Limb (tissue), 2 donors: ENCODE data around the gene BSG.
"Not testable (repeated sequence)": the region's sequence is repeated elsewhere in the genome, so short reads cannot be mapped to it uniquely, and the experiment has no call there.

Experiments used
- DNase-seq, 2 donors: peaks; one replicate each; pipeline ENCODE4 v3.0.0-alpha.2; 2016; ENCODE audit errors: extremely low spot score in 2 of 2

BSG gene

DNA sequence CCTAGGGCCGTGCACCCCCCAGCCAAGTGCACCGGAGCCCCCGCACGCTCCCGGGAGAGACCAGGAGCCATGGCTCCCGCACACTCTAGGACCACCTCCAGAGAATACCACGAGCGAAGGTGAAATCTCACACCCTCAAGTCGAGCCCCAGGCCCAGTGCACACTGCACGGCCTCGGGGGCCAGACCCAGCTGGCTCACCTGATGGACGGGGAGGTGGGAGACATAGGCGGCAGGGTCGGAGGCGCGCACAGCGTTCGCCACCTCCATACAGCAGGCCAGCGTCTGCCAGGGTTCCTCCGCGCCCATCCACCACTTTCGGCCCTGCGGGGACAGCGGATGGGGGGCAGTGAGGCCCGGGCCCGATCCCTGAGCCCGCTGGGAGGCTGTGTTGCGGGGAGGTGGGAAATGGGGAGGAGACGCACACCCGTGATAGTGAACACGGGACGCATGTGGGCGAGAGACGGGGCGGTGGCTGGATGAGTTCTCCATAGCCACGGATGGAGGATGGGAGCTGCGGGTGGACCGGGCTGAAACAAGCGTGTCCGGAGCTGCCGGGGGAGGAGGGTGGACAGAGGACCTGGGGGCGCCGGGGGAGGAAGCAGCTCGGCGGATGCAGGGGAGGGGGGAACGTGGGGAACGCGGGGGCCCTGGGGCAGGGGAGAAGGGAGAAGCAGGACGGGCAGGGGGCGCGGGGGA is 47.9 kb downstream of the BSG start:
- DNase-seq: no peak

DNA sequence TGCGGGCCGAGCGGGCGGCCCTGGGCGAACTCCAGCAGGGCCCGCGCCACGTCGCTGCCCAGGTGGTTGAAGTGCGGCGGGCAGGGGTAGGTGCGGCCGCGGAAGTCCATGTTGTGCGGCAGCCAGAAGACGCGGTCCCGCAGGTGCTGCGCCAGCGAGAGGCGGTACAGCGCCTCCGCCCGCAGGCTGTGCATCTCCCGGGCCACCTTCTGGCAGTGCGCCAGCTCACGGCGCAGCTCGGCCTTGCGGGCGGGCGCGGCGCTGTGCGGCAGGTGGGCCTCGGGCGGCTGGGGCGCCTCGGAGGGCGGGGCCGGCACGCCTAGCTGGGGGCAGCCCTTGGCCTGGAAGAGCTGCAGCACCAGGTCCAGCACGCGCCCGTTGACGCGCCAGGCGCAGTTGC is 48.8 kb downstream of the BSG start:
- not testable (repeated sequence) for DNase-seq

DNA sequence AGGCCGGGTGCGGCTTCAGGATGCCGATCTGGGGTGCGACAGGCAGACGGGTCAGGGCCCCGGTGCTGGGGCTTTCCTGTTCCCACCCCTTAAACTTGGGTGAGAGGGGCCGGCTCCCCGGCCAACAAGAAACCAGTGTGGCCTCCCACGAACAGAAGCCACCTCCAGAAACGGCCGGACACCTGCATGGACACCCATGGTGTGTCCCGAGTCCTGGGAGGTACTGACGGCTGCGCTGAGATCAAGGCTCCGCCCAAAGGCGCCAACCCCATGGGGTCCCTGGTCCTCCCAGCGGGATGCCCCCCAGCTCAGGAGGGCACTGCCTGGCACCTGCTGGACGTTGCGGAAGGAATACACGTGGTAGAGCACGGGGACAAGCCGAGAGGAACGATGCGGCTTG is 49.4 kb downstream of the BSG start:
- no peak for DNase-seq

DNA sequence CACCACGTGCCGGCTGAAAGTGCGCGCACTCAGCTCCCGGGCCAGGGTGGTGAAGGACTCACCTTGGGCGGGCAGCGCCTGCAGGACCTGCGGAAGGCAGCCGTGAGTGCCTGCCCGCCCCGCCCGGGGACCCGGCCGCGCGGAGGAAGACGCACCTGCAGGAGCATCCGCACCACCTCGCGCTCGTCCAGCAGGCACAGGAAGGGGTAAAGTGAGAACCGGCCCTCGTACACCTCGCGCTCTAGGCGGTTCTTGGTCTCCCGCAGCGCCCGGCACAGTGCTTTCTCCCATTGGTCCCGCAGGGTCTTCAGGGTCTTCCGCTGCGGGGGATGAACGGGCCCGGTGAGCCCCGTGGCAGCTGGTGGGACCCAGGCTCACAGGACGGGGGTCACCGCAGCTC is 50.3 kb downstream of the BSG start:
- DNase-seq: no peak

DNA sequence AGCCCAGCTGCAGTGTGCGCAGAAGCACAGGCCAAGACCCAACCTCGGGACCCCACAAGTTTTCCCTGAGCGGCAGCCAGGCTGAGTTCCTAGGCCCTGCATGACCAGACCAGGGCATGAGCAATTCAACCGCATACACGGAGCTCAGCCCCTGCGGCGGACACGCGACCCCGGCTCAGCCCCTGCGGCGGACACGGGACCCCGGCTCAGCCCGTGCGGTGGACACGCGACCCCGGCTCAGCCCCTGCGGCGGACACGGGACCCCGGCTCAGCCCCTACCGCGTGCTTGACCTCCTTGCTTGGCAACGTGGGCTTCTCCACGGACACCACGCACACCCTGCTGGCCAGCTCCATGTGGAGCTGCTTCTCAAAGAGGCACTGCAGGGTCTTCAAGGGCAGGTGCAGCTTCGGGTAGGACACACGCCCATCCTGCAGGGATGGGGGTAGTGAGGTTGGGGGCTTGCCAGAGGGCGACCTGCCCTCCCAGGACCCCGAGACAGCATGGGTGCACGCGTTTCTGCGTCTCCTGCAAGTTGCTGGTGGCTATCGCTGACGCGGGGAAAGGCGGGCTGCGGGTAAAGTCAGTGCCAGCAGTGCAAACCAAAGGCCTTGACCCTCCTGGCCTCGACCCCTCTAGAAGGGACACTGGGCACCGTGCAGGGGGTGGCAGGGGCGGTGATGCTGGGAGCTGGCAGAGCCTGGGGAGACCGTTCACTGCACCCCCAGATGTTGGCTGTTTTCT is 51.0 kb downstream of the BSG start:
- DNase-seq: no peak

DNA sequence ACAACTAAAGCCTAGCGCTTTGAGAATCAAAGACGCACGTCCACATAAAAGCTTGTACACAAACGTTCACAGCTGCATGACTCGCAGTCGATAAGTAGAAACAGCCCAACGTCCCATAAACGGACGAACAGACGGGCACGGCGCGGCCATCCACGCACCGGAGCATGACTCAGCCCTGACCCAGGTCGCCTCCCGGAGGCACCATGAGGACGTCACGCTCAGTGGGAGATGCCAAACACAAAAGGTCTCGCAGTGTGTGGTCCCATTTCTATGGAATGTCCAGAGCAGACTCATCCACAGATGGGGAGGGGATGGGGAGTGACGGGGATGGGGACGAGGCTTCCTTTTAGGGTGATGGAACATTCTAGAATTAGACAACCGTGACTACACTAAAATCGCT is 51.6 kb downstream of the BSG start:
- no peak for DNase-seq

DNA sequence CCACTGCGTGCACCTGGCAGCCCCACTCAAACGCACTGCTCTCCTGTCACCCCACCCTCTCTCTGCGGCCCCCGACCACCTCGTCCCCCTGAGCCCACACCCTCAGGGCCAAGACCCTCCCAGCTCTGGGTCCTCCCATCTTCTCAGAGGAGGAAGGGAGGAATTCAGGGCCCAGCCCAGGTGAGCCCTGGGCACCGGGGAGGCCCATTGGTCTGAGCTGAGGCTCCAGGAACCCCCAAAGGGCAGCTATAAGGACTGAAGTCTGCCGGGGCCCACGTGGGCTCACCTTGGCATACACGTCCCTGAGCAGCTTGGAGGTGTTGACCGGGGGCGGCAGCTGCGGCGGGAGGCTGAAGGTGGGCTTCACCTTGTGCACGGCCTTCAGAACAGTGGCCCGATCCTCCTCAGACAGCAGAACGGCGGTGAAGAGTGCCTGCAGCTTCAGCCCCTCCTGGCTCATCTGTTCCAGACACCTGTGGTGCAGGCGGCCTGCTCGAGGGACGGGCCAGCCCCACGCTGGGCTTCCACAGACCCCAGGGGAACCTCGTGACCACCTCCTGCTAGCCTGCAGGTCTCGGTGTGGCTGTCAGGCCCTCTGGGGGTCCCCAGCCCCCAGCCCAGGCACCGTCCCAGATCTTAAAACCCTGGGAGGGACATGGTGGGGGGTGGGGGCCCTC is 52.2 kb downstream of the BSG start:
- DNase-seq: no peak

DNA sequence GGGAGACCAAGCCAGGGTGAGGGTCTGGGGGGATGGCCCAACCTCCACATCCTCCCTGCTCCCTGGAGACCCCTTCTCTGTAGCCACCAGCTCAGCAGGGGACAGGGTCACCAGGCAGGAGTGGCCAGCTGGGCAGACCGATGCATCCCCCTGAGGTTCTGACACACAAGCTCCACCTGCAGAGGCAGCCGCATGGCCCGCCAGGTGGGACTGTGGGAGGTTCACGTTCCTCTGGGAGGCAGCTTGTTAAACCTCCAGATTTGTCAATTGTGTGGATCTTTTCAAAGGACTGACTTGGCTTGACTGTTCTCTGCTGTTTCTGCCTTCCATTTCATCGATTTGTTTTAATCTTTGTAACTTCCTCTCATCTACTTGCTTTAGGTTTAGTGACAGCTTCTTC is 52.9 kb downstream of the BSG start:
- DNase-seq: no peak

DNA sequence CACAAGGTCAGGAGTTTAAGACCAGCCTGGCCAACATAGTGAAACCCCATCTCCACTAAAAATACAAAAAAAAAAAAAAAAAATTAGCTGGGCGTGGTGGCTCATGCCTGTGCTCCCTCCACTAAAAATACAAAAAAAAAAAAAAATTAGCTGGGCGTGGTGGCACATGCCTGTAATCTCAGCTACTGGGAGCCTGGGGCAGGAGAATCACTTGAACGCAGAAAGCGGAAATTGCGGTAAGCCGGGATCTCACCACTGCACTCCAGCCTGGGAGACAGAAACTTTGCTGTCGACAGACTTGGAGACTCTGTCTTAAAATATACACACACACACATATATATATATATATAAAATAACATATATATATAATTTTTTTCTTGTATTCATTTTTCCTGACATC is 54.2 kb downstream of the BSG start:
- DNase-seq: not testable (repeated sequence)

DNA sequence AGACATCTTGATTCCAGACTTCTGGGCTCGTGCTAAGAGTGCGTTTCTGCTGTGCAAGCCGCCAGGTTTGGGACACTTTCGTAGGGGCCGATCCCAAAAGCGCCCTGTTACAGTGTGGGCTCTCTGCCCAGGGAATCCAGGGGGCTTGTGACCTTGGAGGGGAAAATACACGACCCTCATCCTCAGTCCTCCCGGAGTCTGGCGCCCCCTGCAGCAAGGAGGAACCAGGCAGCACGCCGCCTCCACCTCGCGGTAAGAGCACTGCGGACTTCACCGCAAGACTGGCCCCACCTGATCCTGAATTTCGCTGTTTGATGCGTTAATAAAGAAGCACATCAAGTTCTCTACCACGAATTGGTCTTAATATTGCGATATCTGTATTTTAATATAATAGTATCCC is 55.8 kb downstream of the BSG start:
- no peak for DNase-seq

DNA sequence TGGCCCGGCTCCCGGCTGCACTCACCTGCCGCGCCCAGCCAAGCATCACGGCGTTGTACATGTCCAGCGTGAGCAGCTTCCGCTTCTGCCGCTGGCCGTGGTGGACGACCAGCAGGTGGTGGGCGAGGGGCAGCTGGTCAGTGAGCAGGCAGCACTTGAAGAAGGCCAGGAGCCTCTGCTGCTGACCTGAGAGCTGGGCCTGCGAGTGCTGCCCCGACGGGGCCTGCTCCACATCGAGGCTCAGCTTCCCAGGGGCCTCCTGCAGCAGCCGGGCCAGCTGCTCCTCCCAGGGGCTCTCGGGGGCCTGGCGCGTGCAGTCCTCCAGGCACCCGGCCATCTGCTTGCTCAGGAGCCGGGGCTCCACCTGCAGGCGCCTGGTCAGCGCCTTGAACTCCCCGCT is 57.1 kb downstream of the BSG start:
- not testable (repeated sequence) for DNase-seq

DNA sequence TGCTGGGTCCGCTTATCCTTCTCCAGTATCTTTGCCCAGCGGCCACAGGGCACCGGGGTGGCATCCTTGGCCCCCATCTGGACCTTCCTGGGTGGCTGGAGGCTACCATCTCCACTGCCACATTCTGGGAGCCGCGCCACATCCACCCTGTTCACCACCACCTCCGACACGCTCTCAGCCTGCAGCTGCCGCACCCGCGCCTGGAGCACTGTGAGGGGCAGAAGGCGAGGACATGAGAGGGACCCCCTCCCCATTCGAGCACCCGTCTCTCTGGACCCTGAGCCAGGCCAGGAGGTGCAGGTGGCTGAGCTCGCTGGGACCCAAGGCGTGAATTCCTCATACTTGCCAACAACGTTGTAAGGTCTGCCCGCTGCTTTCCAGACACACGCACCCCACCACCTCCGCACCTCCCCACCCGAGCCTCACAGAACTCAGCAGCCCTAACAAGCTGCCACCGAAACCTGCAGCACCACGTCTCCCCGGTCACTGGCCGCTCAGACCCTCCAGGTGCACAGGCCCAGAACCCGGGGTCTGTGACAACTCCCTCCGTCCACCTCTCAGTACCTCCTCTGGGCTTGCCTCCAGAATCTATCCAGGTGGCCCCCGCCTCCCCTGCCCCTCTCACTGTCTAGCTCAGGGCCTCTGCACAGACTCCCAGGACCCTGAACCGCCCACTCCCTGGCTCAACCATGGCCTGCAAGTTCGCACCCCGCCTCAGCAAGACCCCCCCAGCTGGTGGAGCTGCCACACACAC is 57.7 kb downstream of the BSG start:
- no peak for DNase-seq

DNA sequence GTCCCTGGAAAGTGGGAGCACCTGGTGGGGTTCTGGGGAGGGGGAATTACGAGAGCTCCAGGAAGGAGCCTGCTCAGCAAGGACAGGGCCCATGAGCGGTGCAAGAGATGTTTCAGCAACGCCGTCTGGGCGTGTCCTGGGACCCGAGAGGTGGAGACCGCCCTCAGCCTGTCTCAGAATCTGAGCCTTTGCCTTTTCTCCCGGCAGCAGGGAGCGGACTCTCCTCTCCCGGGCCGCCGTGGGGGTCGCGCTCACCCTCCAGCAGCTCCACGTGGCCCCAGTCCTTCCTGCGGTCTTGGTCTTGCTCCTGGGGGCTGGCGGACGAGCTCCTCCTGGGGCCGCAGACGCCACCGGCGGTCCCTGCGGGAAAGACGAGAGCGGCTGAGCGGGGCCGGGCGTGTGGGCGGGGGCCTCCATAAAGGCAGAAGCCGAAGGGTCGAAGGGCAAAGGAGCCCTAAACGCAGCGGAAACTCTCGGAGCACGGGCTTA is 60.2 kb downstream of the BSG start:
- DNase-seq: no peak
